Measurements from ENCODE around the gene APP.

DNA sequence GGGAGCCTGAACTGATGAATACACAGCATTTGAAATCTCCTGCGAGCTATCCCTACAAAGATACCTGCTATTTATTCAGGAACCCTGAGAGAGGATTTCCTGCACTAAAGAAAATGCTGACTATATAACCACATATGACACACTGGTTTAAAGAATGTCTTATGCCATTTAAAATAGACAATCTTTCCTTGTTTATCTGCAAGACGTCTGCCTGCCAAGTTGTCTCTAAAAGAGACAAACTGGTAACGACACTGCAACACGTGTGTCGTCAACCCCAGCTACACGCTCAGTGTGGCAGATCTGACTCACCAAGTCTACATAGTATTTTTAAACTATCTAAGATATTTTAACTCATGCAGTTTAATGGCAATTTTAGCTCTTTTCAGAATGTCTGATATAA lies 42.7 kb downstream of the APP start:
- TF ChIP-seq, protein P1, sequence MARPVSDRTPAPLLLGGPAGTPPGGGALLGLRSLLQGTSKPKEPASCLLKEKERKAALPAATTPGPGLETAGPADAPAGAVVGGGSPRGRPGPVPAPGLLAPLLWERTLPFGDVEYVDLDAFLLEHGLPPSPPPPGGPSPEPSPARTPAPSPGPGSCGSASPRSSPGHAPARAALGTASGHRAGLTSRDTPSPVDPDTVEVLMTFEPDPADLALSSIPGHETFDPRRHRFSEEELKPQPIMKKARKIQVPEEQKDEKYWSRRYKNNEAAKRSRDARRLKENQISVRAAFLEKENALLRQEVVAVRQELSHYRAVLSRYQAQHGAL (CRISPR knock-in tag; IDR thresholded peaks at IDR 0.05; ENCODE audit: not compliant biosample characterization) = no peak
- TF ChIP-seq AKAP8 (CRISPR knock-in tag; IDR thresholded peaks at IDR 0.05) (no peak), ARNT (IDR thresholded peaks at IDR 0.05) (no peak), KDM5A (IDR thresholded peaks at IDR 0.05; ENCODE audit: borderline replicate concordance, low read length) (no peak), MYC (CRISPR knock-in tag; IDR thresholded peaks at IDR 0.05; ENCODE audit: borderline replicate concordance) (no peak), GATAD2A (CRISPR knock-in tag; IDR thresholded peaks at IDR 0.05) (no peak)
- TF ChIP-seq, protein P2, sequence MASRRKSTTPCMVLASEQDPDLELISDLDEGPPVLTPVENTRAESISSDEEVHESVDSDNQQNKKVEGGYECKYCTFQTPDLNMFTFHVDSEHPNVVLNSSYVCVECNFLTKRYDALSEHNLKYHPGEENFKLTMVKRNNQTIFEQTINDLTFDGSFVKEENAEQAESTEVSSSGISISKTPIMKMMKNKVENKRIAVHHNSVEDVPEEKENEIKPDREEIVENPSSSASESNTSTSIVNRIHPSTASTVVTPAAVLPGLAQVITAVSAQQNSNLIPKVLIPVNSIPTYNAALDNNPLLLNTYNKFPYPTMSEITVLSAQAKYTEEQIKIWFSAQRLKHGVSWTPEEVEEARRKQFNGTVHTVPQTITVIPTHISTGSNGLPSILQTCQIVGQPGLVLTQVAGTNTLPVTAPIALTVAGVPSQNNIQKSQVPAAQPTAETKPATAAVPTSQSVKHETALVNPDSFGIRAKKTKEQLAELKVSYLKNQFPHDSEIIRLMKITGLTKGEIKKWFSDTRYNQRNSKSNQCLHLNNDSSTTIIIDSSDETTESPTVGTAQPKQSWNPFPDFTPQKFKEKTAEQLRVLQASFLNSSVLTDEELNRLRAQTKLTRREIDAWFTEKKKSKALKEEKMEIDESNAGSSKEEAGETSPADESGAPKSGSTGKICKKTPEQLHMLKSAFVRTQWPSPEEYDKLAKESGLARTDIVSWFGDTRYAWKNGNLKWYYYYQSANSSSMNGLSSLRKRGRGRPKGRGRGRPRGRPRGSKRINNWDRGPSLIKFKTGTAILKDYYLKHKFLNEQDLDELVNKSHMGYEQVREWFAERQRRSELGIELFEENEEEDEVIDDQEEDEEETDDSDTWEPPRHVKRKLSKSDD (CRISPR knock-in tag; IDR thresholded peaks at IDR 0.05; ENCODE audit: low read depth) = no peak
- TF ChIP-seq, protein P3, sequence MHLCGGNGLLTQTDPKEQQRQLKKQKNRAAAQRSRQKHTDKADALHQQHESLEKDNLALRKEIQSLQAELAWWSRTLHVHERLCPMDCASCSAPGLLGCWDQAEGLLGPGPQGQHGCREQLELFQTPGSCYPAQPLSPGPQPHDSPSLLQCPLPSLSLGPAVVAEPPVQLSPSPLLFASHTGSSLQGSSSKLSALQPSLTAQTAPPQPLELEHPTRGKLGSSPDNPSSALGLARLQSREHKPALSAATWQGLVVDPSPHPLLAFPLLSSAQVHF (CRISPR knock-in tag; IDR thresholded peaks at IDR 0.05) = no peak
- TF ChIP-seq, protein P4, sequence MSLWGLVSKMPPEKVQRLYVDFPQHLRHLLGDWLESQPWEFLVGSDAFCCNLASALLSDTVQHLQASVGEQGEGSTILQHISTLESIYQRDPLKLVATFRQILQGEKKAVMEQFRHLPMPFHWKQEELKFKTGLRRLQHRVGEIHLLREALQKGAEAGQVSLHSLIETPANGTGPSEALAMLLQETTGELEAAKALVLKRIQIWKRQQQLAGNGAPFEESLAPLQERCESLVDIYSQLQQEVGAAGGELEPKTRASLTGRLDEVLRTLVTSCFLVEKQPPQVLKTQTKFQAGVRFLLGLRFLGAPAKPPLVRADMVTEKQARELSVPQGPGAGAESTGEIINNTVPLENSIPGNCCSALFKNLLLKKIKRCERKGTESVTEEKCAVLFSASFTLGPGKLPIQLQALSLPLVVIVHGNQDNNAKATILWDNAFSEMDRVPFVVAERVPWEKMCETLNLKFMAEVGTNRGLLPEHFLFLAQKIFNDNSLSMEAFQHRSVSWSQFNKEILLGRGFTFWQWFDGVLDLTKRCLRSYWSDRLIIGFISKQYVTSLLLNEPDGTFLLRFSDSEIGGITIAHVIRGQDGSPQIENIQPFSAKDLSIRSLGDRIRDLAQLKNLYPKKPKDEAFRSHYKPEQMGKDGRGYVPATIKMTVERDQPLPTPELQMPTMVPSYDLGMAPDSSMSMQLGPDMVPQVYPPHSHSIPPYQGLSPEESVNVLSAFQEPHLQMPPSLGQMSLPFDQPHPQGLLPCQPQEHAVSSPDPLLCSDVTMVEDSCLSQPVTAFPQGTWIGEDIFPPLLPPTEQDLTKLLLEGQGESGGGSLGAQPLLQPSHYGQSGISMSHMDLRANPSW (CRISPR knock-in tag; IDR thresholded peaks at IDR 0.05; ENCODE audit: borderline replicate concordance) = no peak
- TF ChIP-seq, protein P5, sequence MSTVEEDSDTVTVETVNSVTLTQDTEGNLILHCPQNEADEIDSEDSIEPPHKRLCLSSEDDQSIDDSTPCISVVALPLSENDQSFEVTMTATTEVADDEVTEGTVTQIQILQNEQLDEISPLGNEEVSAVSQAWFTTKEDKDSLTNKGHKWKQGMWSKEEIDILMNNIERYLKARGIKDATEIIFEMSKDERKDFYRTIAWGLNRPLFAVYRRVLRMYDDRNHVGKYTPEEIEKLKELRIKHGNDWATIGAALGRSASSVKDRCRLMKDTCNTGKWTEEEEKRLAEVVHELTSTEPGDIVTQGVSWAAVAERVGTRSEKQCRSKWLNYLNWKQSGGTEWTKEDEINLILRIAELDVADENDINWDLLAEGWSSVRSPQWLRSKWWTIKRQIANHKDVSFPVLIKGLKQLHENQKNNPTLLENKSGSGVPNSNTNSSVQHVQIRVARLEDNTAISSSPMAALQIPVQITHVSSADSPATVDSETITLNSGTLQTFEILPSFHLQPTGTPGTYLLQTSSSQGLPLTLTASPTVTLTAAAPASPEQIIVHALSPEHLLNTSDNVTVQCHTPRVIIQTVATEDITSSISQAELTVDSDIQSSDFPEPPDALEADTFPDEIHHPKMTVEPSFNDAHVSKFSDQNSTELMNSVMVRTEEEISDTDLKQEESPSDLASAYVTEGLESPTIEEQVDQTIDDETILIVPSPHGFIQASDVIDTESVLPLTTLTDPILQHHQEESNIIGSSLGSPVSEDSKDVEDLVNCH (CRISPR knock-in tag; IDR thresholded peaks at IDR 0.05) = no peak

Measured in HepG2 (cell line).